ENCODE measurements around the gene CERS4.
"Not testable (repeated sequence)": the region's sequence is repeated elsewhere in the genome, so short reads cannot be mapped to it uniquely, and the experiment has no call there.

CERS4 gene

GRCh38 chr19:8208922-8209461 lies at the start of gene CERS4:
Gene CERS4 (plus strand): TSS chr19:8209370. CDS start chr19:8251077, 41,707 bp downstream.
- DNase-seq (ENCODE audit: low spot score), result peak; percentile 86

GRCh38 chr19:8161135-8161646 lies 48.0 kb upstream of the CERS4 start:
- no peak for DNase-seq (ENCODE audit: low spot score)

- no peak for DNase-seq (ENCODE audit: low spot score)
These were observed 45.4 kb upstream of the CERS4 start for GRCh38 chr19:8163759-8164158.

- DNase-seq (ENCODE audit: low spot score), result no peak
These were observed 41.2 kb upstream of the CERS4 start for GRCh38 chr19:8167985-8168384.

GRCh38 chr19:8168537-8168936 lies 40.6 kb upstream of the CERS4 start:
- no peak for DNase-seq (ENCODE audit: low spot score)

GRCh38 chr19:8174706-8175105 lies 34.5 kb upstream of the CERS4 start:
- no peak for DNase-seq (ENCODE audit: low spot score)

GRCh38 chr19:8180018-8180417 lies 29.2 kb upstream of the CERS4 start:
- no peak for DNase-seq (ENCODE audit: low spot score)

GRCh38 chr19:8184274-8184673 lies 24.9 kb upstream of the CERS4 start:
- DNase-seq (ENCODE audit: low spot score), result no peak

GRCh38 chr19:8185343-8186068 lies 23.7 kb upstream of the CERS4 start:
- DNase-seq (ENCODE audit: low spot score), result no peak

GRCh38 chr19:8192221-8192820 lies 16.8 kb upstream of the CERS4 start:
- DNase-seq (ENCODE audit: low spot score), result no peak

GRCh38 chr19:8194528-8195267 lies 14.5 kb upstream of the CERS4 start:
- peak; percentile 70 for DNase-seq (ENCODE audit: low spot score)

GRCh38 chr19:8196271-8196927 lies 12.8 kb upstream of the CERS4 start:
- DNase-seq (ENCODE audit: low spot score), result no peak

- DNase-seq (ENCODE audit: low spot score), result not testable (repeated sequence)
These were observed 5.7 kb upstream of the CERS4 start for GRCh38 chr19:8203288-8204120.

- no peak for DNase-seq (ENCODE audit: low spot score)
These were observed 4.2 kb upstream of the CERS4 start for GRCh38 chr19:8204961-8205360.

- DNase-seq (ENCODE audit: low spot score), result no peak
These were observed 2.8 kb upstream of the CERS4 start for GRCh38 chr19:8206147-8207087.

- not testable (repeated sequence) for DNase-seq (ENCODE audit: low spot score)
These were observed 1.8 kb upstream of the CERS4 start for GRCh38 chr19:8207326-8207725.

GRCh38 chr19:8208119-8208921 lies 850 bp upstream of the CERS4 start:
- no peak for DNase-seq (ENCODE audit: low spot score)

GRCh38 chr19:8209462-8210378 lies 550 bp downstream of the CERS4 start:
- peak; percentile 77 for DNase-seq (ENCODE audit: low spot score)
